ENCODE measurements around the gene TSHZ3. TPM values are rescaled to one million over a fixed set of nuclear protein-coding genes. Genes with fewer than 3 reads are reported as not detected.

TSHZ3 gene, protein sequence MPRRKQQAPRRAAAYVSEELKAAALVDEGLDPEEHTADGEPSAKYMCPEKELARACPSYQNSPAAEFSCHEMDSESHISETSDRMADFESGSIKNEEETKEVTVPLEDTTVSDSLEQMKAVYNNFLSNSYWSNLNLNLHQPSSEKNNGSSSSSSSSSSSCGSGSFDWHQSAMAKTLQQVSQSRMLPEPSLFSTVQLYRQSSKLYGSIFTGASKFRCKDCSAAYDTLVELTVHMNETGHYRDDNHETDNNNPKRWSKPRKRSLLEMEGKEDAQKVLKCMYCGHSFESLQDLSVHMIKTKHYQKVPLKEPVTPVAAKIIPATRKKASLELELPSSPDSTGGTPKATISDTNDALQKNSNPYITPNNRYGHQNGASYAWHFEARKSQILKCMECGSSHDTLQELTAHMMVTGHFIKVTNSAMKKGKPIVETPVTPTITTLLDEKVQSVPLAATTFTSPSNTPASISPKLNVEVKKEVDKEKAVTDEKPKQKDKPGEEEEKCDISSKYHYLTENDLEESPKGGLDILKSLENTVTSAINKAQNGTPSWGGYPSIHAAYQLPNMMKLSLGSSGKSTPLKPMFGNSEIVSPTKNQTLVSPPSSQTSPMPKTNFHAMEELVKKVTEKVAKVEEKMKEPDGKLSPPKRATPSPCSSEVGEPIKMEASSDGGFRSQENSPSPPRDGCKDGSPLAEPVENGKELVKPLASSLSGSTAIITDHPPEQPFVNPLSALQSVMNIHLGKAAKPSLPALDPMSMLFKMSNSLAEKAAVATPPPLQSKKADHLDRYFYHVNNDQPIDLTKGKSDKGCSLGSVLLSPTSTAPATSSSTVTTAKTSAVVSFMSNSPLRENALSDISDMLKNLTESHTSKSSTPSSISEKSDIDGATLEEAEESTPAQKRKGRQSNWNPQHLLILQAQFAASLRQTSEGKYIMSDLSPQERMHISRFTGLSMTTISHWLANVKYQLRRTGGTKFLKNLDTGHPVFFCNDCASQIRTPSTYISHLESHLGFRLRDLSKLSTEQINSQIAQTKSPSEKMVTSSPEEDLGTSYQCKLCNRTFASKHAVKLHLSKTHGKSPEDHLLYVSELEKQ
- total RNA-seq (2014; rRNA removed; shearing (Covaris generic)): 0.29 and 0.30 TPM in 2 replicates

GRCh38 chr19:31349160-31349881 is at the start of gene TSHZ3:
Gene TSHZ3, minus strand, starts transcription at chr19:31349436. Its CDS starts 217 bp downstream, at chr19:31349219.

Data from A375 (cell line).